Uterus (tissue), 4 donors: ENCODE measurements around the gene SLC25A15. TPM values are rescaled to one million over a fixed set of nuclear protein-coding genes. Genes with fewer than 3 reads are reported as not detected.
A peak's percentile ranks its signal among the peaks of the same experiment; 100 is the strongest.

ENCODE experiments used
- DNase-seq, 2 donors: peaks; one replicate each; pipeline ENCODE4 v3.0.0-alpha.2; 2019 to 2020
- H3K27ac ChIP-seq, 2 donors: fragments of 200-600 bp; sonication (generic); 1 replicate in 1 of 2; 2 replicates in 1 of 2; pipeline ENCODE4 v1.5.1; 2016 to 2018
- H3K27me3 ChIP-seq, 2 donors: fragments of 200-600 bp; sonication (generic); one replicate each; pipeline ENCODE4 v1.5.1; 2018 to 2019; ENCODE audit warnings: control low read depth in 1 of 2
- H3K36me3 ChIP-seq, 2 donors: fragments of 200-600 bp; sonication (generic); one replicate each; pipeline ENCODE4 v1.5.1; 2019; ENCODE audit warnings: control low read depth in 1 of 2
- H3K4me1 ChIP-seq, 2 donors: fragments of 200-600 bp; sonication (generic); one replicate each; pipeline ENCODE4 v1.5.1; 2018 to 2019; ENCODE audit warnings: control low read depth in 1 of 2
- H3K4me3 ChIP-seq, 2 donors: fragments of 200-600 bp; sonication (generic); 1 replicate in 1 of 2; 2 replicates in 1 of 2; pipeline ENCODE4 v1.5.1; 2018 to 2019; ENCODE audit warnings: mild to moderate bottlenecking in 1 of 2
- H3K9me3 ChIP-seq, 2 donors: fragments of 200-600 bp; sonication (generic); one replicate each; pipeline ENCODE4 v1.5.1; 2019; ENCODE audit warnings: control low read depth in 1 of 2
- CTCF ChIP-seq, 4 experiments: fragments of 200-600 bp in 2 of 4; fragments of 450-650 bp in 2 of 4; sonication (generic) in 2 of 4; IDR thresholded peaks; one replicate each; pipeline ENCODE4 v1.5.1; 2016 to 2019; ENCODE audit warnings: antibody characterized with exemption in 4 of 4, mild to moderate bottlenecking in 2 of 4, moderate library complexity in 1 of 4
- POLR2A ChIP-seq, 2 donors: fragments of 450-650 bp; IDR thresholded peaks; one replicate each; pipeline ENCODE4 v1.6.1; 2016; ENCODE audit warnings: antibody characterized with exemption in 2 of 2, mild to moderate bottlenecking in 1 of 2, moderate library complexity in 1 of 2
- intact Hi-C: fragments of 100-400 bp; cut with DNase I; formaldehyde crosslinking; loops from one replicate; pipeline ENCODE4 v1.15.1; 2023; ENCODE audit warnings: low total_unique reads
- total RNA-seq, 4 donors: library from RNA; depleted of rRNA in 3 of 4; stranded (reverse); fragments of >200 nt in 3 of 4; gene quantifications; one replicate each; pipeline versions ENCODE4 v1.1.0 to v1.2.4, GENCODE V29; 2014 to 2023
- donor health status: DM: yes; HTN: yes; CAD: no.

SLC25A15 gene
- total RNA-seq, 4 donors from 2014 or later, result 1.5 to 25.4 (median 5.0) TPM; not detected in 1

GRCh38 chr13:40762849-40763248, 26.6 kb upstream of the SLC25A15 start:
- H3K36me3 ChIP-seq, result no peaks in the 10 kb centered on the region
- intact Hi-C loops, result no loop called here

DNA sequence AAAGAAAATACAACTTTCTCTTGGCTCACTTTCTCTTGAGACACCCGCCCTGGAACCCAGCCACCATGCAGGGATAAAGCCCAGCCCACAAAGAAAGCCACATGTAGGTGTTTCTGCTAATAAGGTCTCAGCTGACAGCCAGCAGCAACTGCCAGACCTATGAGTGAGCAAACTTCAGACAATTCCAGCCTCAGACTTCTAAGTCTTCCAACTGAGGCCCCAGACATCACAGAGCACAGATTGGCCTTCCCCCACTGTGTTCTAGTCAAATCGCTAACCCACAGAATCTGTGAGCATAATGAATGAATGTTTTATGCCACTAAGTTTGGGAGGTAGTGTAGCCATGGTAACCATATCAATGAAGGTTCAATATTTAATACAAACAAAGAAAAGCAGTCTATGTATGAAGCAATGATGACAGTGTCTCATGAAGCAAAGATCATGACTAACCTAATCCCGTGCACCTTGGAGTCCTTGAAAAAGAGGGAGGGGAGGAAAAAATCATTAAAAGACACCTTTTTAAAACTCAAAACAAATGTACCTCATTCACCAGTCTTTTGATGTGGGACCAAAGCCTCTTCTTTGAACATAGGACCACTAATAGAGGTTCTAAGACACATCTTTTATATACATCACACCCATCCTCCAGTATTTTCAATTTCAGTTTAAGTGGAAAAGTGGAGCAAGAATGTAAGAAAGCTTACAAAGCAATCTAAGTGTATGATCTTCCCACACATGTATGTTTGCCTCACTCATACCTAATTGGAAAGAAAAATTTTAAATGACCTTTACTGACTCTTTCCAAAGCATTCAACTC, 24.6 kb upstream of the SLC25A15 start:
- Histone ChIP-seq H3K36me3 (no peaks in the 10 kb centered on the region), H3K9me3 (no peaks in the 10 kb centered on the region), H3K27ac (no peak overlapping the region), H3K27me3 (no peaks in the 10 kb centered on the region), H3K4me3 (no peak overlapping the region), H3K4me1 (no peaks in the 10 kb centered on the region)
- no peak for TF ChIP-seq CTCF (IDR thresholded peaks at IDR 0.05)
- intact Hi-C loops, result no loop called here
- DNase-seq, result no peak

More at GRCh38 chr13:40762849-40763248, 26.6 kb upstream of the SLC25A15 start:
- no peak overlapping the region for H3K4me3 ChIP-seq
- TF ChIP-seq CTCF (IDR thresholded peaks at IDR 0.05), result no peak
- no peaks in the 10 kb centered on the region for H3K9me3 ChIP-seq
- H3K27me3 ChIP-seq, result no peaks in the 10 kb centered on the region
- H3K4me1 ChIP-seq, result no peaks in the 10 kb centered on the region
- no peak for DNase-seq
- no peak overlapping the region for H3K27ac ChIP-seq

- intact Hi-C loops, result no loop called here
- Histone ChIP-seq H3K27me3 (no peaks in the 10 kb centered on the region), H3K9me3 (no peaks in the 10 kb centered on the region), H3K27ac (no peak overlapping the region), H3K36me3 (no peaks in the 10 kb centered on the region), H3K4me3 (no peak overlapping the region), H3K4me1 (no peaks in the 10 kb centered on the region)
- no peak for DNase-seq
- no peak for TF ChIP-seq CTCF (IDR thresholded peaks at IDR 0.05)
Observed at GRCh38 chr13:40765602-40766001, 23.8 kb upstream of the SLC25A15 start.

DNA sequence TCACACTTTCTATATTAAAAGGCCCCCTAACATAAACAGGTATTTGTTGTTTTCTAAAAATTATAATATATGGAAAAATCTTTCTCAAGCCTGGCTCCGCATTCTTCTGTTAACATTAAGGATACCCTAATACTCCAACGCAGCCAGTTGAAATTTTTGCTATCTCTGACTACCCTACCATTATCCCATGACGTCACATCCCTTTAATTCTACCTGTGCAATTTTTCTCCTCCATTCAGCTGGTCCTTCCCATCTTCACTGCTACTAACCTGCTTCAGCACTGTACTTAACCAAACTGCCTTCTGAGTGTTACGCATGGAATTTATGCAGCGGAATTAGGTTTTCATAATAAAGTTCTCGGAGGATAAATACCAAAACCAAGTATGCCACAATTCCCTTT, 19.4 kb upstream of the SLC25A15 start:
- Histone ChIP-seq H3K4me1 (no peaks in the 10 kb centered on the region), H3K27ac (peak overlapping the region in 1 of 2 donors; percentile 90), H3K4me3 (peak overlapping the region in 1 of 2 donors; percentile 86), H3K9me3 (no peaks in the 10 kb centered on the region), H3K36me3 (no peaks in the 10 kb centered on the region), H3K27me3 (no peaks in the 10 kb centered on the region)
- TF ChIP-seq CTCF (IDR thresholded peaks at IDR 0.05) (no peak), POLR2A (IDR thresholded peaks at IDR 0.05) (no peak)
- intact Hi-C loops, result no loop called here
- DNase-seq, result no peak

DNA sequence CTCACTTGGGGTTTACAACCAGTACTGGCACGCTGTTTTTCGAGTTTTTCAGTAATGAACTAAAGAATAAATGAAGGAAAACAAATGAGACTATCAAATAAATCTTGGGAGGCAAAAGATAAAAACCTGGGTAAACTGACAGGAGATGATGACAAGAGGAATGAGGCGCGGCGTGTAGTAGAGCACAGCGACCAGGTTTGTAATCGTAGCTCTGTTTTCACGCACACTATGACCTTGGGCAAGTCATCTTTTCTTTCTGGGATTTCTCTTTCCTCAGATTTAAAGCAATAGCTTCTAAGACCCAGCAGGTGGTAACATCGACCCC, 18.8 kb upstream of the SLC25A15 start:
- intact Hi-C loops, result no loop called here
- peak overlapping the region; percentile 90 to 91 for H3K27ac ChIP-seq
- no peaks in the 10 kb centered on the region for H3K36me3 ChIP-seq
- H3K4me3 ChIP-seq, result peak overlapping the region; percentile 86 to 88
- TF ChIP-seq CTCF (IDR thresholded peaks at IDR 0.05) (no peak), POLR2A (IDR thresholded peaks at IDR 0.05) (no peak)
- no peak for DNase-seq
- H3K9me3 ChIP-seq, result no peaks in the 10 kb centered on the region
- no peaks in the 10 kb centered on the region for H3K27me3 ChIP-seq
- no peaks in the 10 kb centered on the region for H3K4me1 ChIP-seq
